ENCODE data around the gene MAST1.
A peak's percentile ranks its signal among the peaks of the same experiment; 100 is the strongest.
"Not testable (repeated sequence)": the region's sequence is repeated elsewhere in the genome, so short reads cannot be mapped to it uniquely, and the experiment has no call there.

MAST1 gene

GRCh38 chr19:12838182-12838885 is at the start of gene MAST1:
TSS of gene MAST1 (plus strand) at chr19:12838515. CDS start at chr19:12838573, 58 bp downstream.
- peak; percentile 22 for DNase-seq

GRCh38 chr19:12788682-12789097 is 49.6 kb upstream of the MAST1 start:
- DNase-seq = peak; percentile 81

- DNase-seq = peak; percentile 37
Measured at GRCh38 chr19:12789098-12789903, 49.0 kb upstream of the MAST1 start.

- peak; percentile 97 for DNase-seq
Measured at GRCh38 chr19:12789904-12790619, 48.3 kb upstream of the MAST1 start.

DNA sequence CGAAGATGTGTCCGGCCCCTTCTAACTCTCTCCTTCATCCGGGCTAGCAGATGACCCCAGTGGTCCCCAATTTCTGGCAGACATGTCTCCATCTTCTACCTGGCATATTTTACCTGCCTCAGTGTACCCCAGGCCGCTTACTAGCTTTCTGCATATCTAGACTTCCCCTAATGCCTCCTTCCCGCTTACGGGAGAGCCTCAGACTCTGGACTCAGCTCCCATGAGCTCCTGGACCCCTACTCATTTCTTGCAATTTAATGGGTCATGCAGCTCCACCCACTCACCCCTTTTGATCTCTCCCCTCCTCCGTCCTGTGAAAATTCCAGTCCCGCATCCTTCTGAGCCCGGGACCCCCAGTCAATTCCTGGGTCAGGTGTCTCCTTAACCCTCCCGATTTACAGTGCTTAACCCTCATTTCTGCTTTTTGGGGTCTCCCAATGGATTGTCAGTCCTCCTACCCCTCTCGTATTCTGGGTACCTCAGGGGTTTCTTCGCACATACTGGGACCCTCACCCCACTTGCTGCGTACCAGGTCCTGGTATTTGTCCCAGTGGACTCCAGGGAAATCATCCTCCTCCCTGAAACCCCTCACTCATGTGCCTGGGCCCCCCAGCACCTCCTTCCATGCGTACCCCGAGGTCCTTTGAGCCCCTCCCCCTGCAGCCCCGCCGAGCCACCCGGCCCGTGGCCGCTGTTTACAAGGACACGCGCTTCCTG is 47.5 kb upstream of the MAST1 start:
- no peak for DNase-seq

DNA sequence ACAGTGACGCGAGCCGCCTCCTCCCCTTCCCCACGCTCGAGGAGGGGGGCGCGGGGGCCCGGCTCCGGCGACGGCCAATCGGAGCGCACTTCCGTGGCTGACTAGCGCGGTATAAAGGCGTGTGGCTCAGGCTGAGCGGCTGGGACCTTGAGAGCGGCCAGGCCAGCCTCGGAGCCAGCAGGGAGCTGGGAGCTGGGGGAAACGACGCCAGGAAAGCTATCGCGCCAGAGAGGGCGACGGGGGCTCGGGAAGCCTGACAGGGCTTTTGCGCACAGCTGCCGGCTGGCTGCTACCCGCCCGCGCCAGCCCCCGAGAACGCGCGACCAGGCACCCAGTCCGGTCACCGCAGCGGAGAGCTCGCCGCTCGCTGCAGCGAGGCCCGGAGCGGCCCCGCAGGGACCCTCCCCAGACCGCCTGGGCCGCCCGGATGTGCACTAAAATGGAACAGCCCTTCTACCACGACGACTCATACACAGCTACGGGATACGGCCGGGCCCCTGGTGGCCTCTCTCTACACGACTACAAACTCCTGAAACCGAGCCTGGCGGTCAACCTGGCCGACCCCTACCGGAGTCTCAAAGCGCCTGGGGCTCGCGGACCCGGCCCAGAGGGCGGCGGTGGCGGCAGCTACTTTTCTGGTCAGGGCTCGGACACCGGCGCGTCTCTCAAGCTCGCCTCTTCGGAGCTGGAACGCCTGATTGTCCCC is 46.8 kb upstream of the MAST1 start, which contains the start of gene JUNB:
Gene JUNB (plus strand): TSS at position 142 of the 706 bp plus-strand sequence. CDS start 286 bp downstream, at position 428.
- peak; percentile 97 for DNase-seq

GRCh38 chr19:12792051-12792852 is 46.1 kb upstream of the MAST1 start:
- DNase-seq = peak; percentile 68

DNA sequence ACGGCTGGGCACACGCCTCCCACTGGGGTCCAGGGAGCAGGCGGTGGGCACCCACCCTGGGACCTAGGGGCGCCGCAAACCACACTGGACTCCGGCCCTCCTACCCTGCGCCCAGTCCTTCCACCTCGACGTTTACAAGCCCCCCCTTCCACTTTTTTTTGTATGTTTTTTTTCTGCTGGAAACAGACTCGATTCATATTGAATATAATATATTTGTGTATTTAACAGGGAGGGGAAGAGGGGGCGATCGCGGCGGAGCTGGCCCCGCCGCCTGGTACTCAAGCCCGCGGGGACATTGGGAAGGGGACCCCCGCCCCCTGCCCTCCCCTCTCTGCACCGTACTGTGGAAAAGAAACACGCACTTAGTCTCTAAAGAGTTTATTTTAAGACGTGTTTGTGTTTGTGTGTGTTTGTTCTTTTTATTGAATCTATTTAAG is 45.4 kb upstream of the MAST1 start:
- no peak for DNase-seq

DNA sequence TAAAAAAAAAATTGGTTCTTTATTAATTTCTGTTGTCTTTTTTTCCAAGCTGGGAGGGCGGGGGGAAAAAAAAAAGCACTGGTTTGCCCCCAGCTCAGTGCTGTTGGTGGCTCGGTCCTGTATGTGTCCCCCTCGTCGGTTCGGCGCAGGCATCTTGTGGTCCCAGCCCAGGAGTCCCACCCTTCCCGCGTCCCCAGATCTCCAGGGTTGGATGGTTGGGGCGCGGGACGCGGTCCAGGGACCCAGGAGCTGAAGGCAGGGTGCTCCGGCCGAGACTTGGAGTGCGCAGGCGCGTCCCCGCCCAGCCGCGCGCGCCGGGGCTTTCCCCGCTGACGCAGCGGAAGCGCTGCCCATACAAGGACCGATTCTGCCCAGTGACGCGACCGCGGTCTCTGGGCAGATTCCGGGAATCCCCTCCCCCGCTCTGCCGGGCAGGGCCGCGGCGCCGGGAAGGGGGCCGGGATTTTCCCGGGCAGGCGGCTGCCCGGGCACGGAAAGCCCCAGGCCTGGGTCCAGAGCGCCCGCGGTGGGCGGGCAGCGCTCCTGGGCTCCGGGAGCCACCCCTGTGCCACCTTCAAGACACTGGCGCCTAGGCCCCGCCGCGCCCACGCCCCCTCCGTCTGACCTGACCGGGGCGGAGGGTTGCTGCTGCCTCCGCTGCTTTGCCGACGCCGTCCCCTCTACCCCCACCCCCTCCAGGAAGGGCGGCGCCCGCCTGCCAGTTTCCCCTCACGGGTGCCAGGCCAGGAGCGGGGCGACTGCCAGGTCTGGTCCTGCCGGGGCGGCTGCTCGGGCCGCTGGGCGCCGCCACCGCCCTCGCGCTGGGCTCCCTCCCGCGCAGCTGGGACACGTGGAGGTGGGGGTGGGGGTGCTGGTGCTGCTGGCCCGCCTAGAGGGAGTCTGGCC is 44.8 kb upstream of the MAST1 start:
- DNase-seq = peak; percentile 94

DNA sequence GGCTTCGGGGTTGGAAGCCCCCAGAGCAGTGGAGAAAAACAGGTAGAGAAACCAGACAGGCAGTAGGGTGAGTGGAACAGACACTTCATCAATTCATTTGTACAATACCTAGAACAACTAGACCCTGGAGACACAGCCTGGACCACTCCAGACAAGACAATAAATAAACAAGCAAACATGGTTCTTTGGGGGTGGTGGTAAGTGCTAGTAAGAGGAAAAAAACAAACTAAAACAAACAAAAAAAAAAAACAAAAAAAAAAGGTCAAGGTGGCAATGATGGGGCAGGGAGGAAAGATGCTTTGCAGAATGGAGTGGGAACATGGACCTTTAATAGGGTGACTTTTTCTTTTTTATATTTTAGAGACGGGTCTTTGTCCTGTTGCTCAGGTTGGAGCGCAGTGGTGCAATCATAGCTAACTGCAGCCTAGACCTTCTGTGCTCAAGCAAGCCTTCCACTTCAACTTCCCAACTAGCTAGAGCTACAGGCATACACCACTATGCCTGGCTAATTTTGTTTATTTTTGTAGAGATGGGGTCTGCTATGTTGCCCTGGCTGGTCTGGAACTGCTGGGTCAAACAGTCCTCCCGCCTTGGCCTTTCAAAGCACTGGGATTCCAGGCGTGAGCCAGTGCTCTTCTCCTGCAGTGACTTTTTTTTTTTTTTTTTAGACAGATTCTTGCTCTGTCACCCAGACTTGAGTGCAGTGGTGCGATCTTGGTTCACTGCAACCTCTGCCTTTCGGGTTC is 43.9 kb upstream of the MAST1 start:
- DNase-seq = no peak

GRCh38 chr19:12794971-12795381 is 43.3 kb upstream of the MAST1 start:
- no peak for DNase-seq

DNA sequence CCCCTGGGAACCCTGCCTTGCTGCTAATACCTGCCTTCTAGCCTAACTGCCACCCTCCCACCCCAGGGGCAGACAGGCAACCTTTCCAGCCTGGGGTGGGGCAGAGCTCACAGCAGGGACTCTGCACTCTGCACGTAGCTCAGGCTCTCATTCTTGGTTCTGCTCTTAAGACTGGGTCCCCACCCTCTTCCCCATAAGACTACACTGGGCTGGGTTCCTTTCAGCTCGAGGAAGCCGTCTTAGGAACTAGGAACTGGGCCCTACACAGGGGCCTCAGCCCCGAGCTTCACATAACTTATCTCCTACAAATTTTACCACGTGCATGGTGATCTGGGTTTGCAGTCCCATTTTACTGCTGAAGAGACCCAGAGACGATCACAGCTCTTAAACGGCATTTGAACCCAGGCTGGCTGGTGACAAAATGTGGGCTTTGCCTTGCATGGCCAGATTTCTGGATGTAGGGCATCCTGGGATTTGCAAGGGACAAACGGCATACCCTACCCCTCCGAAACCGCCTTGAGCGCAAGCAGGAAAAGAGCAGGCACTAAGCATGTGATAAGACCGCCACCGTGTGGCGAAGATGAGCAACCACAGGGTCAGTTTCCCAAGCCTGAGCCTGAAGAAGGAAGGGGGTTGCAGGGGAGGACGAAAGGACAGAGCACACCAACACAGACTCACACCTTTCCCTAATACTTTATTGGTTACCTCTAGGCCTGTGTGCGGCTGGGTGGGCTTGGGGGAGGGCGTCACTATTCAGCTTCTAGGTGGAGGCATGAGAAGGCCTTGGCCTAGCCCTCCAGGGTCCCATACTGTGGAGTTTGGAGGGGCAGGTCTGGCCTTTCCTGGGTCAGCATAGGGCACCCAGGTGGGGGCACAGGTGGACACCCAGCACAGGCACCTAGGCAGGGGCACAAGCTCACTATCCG is 41.9 kb upstream of the MAST1 start:
- DNase-seq = peak; percentile 77

DNA sequence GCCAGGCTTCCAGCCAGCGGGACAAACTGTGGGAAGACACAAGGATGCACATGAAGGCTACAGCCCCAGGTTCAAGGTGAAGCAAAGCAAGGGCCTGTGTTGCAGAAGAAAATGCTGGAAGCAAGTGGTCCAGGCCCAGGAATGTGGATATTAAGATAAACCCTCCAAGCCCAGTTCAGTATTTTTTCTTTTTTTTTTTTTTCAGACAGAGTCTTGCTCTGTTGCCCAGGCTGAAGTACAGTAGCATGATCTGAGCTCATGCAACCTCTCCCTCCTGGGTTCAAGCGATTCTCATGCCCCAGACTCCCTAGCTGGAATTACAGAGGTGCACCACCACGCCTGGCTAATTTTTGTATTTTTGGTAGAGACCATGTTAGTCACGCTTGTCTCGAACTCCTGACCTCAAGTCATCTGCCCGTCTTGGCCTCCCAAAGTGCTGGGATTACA is 41.2 kb upstream of the MAST1 start:
- DNase-seq = no peak

DNA sequence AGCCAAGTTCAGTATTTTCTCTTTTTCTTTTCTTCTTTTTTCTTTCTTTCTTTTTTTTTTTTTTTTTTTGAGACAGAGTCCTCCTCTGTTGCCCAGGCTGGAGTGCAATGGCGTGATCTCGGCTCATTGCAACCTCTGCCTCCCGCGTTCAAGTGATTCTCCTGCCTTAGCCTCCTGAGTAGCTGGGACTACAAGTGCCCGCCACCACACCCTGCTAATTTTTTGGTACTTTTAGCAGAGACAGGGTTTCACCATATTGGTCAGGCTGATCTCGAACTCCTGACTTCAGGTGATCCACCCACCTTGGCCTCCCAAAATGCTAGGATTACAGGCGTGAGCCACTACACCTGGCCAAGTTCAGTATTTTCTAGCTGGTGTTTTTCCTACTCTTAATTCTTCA is 40.7 kb upstream of the MAST1 start:
- not testable (repeated sequence) for DNase-seq

DNA sequence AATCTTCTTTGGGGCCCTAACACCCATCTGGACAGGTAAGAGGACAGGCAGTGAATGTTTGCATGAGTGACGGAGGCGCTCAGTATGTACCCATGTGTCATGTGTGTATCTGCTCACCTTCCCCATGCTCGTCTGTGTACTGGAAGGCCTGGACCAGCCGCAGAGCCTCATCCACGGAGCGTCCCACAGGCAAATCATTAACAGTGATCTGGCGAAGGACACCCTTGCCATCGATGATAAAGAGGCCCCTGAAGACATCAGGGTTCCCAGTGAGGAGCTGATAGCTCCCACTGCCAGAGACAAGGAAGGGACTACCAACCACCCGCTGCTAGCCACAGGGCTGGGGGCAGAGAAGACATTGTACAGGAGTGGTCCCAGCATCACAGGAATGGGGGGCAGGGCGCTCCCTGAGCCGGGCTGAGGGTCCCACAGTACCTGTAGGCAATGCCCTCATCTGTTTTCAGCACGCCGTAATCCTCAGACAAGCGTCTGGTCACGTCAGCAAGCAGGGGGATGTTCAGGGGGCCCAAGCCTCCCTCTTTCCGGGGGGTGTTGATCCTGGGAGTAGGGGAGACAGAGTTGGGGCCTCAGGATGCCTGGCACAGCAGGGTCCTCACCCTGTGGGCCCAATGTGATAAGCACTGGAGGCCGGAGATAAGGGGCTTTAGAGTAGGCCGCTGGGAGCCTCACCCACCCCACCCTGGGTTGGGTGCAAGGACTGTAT is 38.4 kb upstream of the MAST1 start:
- no peak for DNase-seq

GRCh38 chr19:12800466-12800770 is 37.9 kb upstream of the MAST1 start:
- DNase-seq = no peak

- DNase-seq = no peak
Measured at GRCh38 chr19:12800923-12801465, 37.3 kb upstream of the MAST1 start.
